HepG2 (cell line): ENCODE data around the gene MFSD11. TPM values are rescaled to one million over a fixed set of nuclear protein-coding genes. Genes with fewer than 3 reads are reported as not detected.

Experiments used
- AGO2 ChIP-seq: fragments of 200-400 bp; formaldehyde crosslinking; optimal IDR thresholded peaks from 2 replicates; pipeline ENCODE3; 2017; ENCODE audit warnings: mild to moderate bottlenecking, low read depth, low read length, moderate library complexity
- CREM ChIP-seq, 2 experiments: sonication (generic) in 1 of 2; formaldehyde crosslinking in 1 of 2; IDR thresholded peaks; 2 replicates each; pipeline versions ENCODE4 v1.4.0 to v1.6.1; 2016 to 2020; ENCODE audit warnings: antibody characterized with exemption in 1 of 2, mild to moderate bottlenecking in 1 of 2, missing genetic modification reagents in 1 of 2
- ESRRA ChIP-seq: sonication (generic); formaldehyde crosslinking; IDR thresholded peaks from 2 replicates; pipeline ENCODE4 v1.5.1; 2020; ENCODE audit warnings: mild to moderate bottlenecking, low read depth, missing genetic modification reagents
- FOSL2 ChIP-seq: sonication (generic); formaldehyde crosslinking; IDR thresholded peaks from 2 replicates; pipeline ENCODE4 v1.4.0; 2020; ENCODE audit warnings: missing genetic modification reagents
- FOXC1 ChIP-seq: sonication (generic); formaldehyde crosslinking; IDR thresholded peaks from 2 replicates; pipeline ENCODE4 v1.8.0; 2022; ENCODE audit warnings: mild to moderate bottlenecking, missing genetic modification reagents, borderline replicate concordance
- KMT2B ChIP-seq: IDR thresholded peaks from 2 replicates; pipeline ENCODE4 v1.6.1; 2016; ENCODE audit warnings: missing genetic modification reagents, missing compliant biosample characterization
- PCBP1 ChIP-seq: fragments of 200-400 bp; formaldehyde crosslinking; IDR thresholded peaks from 2 replicates; pipeline ENCODE4 v1.6.1; 2017; ENCODE audit warnings: mild to moderate bottlenecking, low read depth, low read length, borderline replicate concordance
- SNAI1 ChIP-seq: sonication (generic); formaldehyde crosslinking; IDR thresholded peaks from 2 replicates; pipeline ENCODE4 v1.5.0; 2020; ENCODE audit warnings: mild to moderate bottlenecking, missing genetic modification reagents, borderline replicate concordance
- SRF ChIP-seq: IDR thresholded peaks from 2 replicates; pipeline ENCODE4 v1.6.1; 2011; ENCODE audit warnings: mild to moderate bottlenecking, low read depth, low read length, moderate library complexity
- ZNF20 ChIP-seq: sonication (generic); formaldehyde crosslinking; IDR thresholded peaks from 2 replicates; pipeline ENCODE4 v1.4.0; 2020; ENCODE audit warnings: mild to moderate bottlenecking, moderate library complexity, missing genetic modification reagents
- polyA plus RNA-seq, 8 experiments: library from polyadenylated mRNA; depleted of rRNA in 3 of 8; stranded (reverse) in 7 of 8; unstranded in 1 of 8; fragments of >200 nt; fragmentation: Illumina TruSeq in 4 of 8; extraction: Trizol in 4 of 8; gene quantifications; 2 replicates each; pipeline versions ENCODE4 v1.2.1 to v1.2.3, GENCODE V29; 2011 to 2016; ENCODE audit warnings: low read depth in 4 of 8, missing spikeins in 1 of 8, mixed read lengths in 1 of 8; ENCODE audit not compliant: insufficient read depth in 1 of 8
- total RNA-seq, 5 experiments: library from RNA; depleted of rRNA; stranded (reverse); fragments of >200 nt; fragmentation: Illumina TruSeq; extraction: Trizol; gene quantifications; 2 replicates each; pipeline ENCODE4 v1.2.3, GENCODE V29; 2016; ENCODE audit warnings: low read depth in 1 of 5
- TF ChIP-seq, protein P1 (sequence below), 2 experiments: sonication (generic) in 1 of 2; formaldehyde crosslinking in 1 of 2; IDR thresholded peaks; 2 replicates each; pipeline versions ENCODE4 v1.4.0 to v1.6.1; 2016 to 2020; ENCODE audit warnings: borderline replicate concordance in 1 of 2, low read depth in 1 of 2, mild to moderate bottlenecking in 1 of 2, missing genetic modification reagents in 1 of 2
- TF ChIP-seq, protein P2 (sequence below): IDR thresholded peaks from 2 replicates; pipeline ENCODE4 v1.4.0; 2020; ENCODE audit warnings: mild to moderate bottlenecking, missing genetic modification reagents
- TF ChIP-seq, protein P3 (sequence below): sonication (generic); formaldehyde crosslinking; IDR thresholded peaks from 2 replicates; pipeline ENCODE4 v1.4.0; 2020; ENCODE audit warnings: missing genetic modification reagents, mild to moderate bottlenecking, borderline replicate concordance

The MFSD11 gene
- total and polyA plus RNA-seq, 2 of the 13 experiments (the other 11 are each of a cell fraction or from before 2014, with no cell fraction given): 26.1 to 36.3 TPM

DNA sequence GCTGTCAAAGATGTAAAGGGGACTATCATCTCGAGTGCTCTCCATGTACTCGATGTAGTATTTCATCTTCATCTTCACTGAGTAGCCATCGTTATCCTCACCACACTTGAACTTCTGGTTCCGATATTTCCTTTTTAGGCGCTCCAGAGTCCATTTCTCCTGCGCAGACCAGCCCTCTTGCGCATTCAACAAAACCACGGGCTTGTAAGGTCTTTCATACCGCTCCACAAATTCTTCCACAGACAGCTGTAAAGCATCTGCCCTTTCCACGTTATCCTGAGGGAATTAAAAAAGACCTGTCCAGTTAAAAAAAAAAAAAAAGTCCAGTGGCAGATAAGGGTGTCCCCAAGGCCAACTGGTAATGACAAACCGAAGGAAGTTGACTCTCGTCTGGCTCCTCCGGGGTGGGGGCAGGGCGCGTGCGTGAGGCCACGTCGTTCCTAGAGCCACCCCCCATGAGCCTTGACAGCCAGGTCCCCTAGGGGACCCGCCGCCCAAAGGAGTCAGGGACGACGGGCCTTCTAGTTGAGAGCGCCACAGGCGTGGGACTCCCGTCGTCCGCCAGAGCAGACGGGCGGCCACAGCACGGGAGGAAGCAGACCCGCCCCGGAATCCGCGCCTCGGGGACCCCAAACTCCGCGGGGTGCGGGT is 12.2 kb upstream of the MFSD11 start (continued):
- TF ChIP-seq, protein P1, sequence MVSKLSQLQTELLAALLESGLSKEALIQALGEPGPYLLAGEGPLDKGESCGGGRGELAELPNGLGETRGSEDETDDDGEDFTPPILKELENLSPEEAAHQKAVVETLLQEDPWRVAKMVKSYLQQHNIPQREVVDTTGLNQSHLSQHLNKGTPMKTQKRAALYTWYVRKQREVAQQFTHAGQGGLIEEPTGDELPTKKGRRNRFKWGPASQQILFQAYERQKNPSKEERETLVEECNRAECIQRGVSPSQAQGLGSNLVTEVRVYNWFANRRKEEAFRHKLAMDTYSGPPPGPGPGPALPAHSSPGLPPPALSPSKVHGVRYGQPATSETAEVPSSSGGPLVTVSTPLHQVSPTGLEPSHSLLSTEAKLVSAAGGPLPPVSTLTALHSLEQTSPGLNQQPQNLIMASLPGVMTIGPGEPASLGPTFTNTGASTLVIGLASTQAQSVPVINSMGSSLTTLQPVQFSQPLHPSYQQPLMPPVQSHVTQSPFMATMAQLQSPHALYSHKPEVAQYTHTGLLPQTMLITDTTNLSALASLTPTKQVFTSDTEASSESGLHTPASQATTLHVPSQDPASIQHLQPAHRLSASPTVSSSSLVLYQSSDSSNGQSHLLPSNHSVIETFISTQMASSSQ (IDR thresholded peaks at IDR 0.05; ENCODE audit: low read depth): no peak
- TF ChIP-seq, protein P1 (CRISPR knock-in tag; IDR thresholded peaks at IDR 0.05; ENCODE audit: borderline replicate concordance): no peak
- TF ChIP-seq CREM (IDR thresholded peaks at IDR 0.05) (peak; percentile 13; the same call in 1 of the 2 replicates), CREM (CRISPR knock-in tag; IDR thresholded peaks at IDR 0.05) (no peak), AGO2 (peak; percentile 32), PCBP1 (no peak), SRF (peak; percentile 82), FOXC1 (CRISPR knock-in tag) (peak; percentile 65; the same call in 1 of the 2 replicates), ZNF20 (CRISPR knock-in tag) (0 out of 2 replicates have a peak, but pooled peaks have one; percentile 17), SNAI1 (CRISPR knock-in tag) (peak; percentile 84; the same call in 1 of the 2 replicates), ESRRA (CRISPR knock-in tag) (no peak; the same call in 1 of the 2 replicates), FOSL2 (CRISPR knock-in tag) (0 out of 2 replicates have a peak, but pooled peaks have one; percentile 33), KMT2B (CRISPR knock-in tag) (no peak)
- TF ChIP-seq, protein P2, sequence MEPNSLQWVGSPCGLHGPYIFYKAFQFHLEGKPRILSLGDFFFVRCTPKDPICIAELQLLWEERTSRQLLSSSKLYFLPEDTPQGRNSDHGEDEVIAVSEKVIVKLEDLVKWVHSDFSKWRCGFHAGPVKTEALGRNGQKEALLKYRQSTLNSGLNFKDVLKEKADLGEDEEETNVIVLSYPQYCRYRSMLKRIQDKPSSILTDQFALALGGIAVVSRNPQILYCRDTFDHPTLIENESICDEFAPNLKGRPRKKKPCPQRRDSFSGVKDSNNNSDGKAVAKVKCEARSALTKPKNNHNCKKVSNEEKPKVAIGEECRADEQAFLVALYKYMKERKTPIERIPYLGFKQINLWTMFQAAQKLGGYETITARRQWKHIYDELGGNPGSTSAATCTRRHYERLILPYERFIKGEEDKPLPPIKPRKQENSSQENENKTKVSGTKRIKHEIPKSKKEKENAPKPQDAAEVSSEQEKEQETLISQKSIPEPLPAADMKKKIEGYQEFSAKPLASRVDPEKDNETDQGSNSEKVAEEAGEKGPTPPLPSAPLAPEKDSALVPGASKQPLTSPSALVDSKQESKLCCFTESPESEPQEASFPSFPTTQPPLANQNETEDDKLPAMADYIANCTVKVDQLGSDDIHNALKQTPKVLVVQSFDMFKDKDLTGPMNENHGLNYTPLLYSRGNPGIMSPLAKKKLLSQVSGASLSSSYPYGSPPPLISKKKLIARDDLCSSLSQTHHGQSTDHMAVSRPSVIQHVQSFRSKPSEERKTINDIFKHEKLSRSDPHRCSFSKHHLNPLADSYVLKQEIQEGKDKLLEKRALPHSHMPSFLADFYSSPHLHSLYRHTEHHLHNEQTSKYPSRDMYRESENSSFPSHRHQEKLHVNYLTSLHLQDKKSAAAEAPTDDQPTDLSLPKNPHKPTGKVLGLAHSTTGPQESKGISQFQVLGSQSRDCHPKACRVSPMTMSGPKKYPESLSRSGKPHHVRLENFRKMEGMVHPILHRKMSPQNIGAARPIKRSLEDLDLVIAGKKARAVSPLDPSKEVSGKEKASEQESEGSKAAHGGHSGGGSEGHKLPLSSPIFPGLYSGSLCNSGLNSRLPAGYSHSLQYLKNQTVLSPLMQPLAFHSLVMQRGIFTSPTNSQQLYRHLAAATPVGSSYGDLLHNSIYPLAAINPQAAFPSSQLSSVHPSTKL: 0 out of 2 replicates have a peak, but pooled peaks have one; percentile 8
- TF ChIP-seq, protein P3, sequence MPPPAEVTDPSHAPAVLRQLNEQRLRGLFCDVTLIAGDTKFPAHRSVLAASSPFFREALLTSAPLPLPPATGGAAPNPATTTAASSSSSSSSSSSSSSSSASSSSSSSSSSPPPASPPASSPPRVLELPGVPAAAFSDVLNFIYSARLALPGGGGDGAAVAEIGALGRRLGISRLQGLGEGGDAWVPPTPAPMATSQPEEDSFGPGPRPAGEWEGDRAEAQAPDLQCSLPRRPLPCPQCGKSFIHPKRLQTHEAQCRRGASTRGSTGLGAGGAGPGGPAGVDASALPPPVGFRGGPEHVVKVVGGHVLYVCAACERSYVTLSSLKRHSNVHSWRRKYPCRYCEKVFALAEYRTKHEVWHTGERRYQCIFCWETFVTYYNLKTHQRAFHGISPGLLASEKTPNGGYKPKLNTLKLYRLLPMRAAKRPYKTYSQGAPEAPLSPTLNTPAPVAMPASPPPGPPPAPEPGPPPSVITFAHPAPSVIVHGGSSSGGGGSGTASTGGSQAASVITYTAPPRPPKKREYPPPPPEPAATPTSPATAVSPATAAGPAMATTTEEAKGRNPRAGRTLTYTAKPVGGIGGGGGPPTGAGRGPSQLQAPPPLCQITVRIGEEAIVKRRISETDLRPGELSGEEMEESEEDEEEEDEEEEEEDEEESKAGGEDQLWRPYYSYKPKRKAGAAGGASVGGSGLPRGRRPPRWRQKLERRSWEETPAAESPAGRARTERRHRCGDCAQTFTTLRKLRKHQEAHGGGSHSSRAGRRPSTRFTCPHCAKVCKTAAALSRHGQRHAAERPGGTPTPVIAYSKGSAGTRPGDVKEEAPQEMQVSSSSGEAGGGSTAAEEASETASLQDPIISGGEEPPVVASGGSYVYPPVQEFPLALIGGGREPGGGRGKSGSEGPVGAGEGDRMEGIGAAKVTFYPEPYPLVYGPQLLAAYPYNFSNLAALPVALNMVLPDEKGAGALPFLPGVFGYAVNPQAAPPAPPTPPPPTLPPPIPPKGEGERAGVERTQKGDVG: 0 out of 2 replicates have a peak, but pooled peaks have one; percentile 12
